GM19240 (cell line): ENCODE measurements around the gene CHN1.

Source experiments
- DNase-seq: peaks from one replicate; pipeline ENCODE4 v3.0.0; 2011; ENCODE audit warnings: low spot score; ENCODE audit not compliant: insufficient read length

Gene CHN1

DNA sequence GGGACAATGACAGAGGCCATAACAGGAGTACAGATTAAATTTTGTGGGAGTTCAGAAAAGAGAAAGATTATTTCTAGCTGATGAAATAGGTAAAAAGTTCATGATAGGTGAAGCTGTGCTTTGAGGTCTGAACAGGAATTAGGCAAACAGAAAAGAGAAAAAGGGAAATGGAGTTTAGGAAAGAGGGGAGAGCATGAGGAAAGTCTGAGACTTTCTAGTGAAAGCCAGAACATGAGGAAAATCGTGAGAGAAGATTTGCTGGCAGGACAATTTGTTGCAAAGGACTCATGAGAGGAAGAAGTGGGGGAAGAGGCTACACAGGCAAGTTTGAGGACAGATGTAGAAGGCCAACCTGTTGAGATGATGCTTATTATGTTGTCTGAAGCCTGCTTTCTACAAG is 6.3 kb upstream of the CHN1 start:
- no peak for DNase-seq

GRCh38 chr2:175010848-175011254 is 5.7 kb upstream of the CHN1 start:
- no peak for DNase-seq

DNA sequence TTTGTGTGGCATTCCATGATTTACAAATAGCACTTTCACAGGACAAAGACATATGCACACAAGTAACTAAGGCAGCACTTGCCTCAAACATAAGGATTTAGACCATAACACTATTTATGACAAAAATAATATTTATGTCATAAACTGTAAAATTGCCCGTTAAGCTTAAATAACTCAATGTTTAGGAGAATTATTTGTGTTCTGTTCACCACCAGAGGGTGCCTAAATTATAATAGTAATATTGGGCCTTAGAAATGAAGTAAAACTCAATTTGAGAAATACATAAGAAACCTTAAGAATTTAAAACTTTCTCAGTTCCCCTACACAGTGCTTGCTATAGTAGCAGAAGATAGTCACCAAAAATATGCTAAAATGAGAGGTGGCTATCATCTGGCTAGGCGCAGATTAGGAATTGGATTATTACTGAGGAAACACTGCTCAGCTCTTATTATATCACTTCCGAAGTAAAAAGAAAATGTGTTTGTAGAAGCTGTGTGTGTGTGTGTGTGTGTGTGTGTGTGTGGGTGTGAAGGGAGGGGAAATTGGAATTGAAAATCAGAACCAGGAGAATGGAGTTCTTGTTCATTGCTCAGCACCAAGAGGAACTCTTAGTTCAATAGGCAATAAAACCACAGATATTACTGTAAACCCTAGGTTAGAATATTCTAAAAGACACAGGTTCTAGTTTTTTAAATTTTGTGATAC is 4.9 kb upstream of the CHN1 start:
- no peak for DNase-seq

- no peak for DNase-seq
Observed at GRCh38 chr2:175008801-175009495, 3.8 kb upstream of the CHN1 start.

GRCh38 chr2:175008009-175008408 is 2.8 kb upstream of the CHN1 start:
- no peak for DNase-seq

DNA sequence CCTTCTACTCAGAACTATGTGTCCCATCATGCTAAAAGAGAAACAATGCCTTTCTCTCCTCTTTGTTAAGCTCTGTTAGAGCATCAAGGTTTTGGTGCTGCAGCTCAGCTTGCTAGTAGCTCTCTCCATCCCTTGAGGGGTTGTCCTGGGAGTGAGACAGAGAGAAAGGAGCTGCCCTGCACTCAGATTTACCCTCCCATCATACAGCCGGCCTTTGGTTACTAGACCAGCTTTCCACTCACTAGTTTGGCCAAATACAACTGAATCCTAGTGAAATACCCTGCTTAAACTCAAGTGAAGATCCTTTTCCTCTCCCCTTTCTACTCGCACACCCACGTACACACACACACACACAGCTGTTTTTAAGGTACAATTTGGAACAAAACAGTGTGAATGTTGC is 2.3 kb upstream of the CHN1 start:
- DNase-seq = no peak

DNA sequence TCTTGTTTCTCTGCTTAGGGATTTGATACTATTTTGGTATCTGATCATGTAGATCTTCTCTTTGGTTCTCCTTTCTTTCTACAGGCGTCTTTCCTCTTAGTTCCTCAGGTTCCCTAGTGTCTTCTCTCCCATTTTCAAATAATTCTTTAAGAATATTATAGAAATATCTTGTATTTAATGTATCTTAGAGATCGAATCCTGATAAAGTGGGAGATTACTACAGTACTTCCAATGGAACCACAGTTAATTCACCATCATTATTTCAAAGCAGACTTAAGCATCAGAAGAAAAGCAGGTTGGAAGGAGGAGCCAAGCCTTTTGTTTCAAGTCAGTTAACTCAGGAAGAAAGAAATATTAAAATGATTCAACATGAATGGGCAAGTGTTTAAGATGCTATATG is 1.1 kb upstream of the CHN1 start:
- no peak for DNase-seq

DNA sequence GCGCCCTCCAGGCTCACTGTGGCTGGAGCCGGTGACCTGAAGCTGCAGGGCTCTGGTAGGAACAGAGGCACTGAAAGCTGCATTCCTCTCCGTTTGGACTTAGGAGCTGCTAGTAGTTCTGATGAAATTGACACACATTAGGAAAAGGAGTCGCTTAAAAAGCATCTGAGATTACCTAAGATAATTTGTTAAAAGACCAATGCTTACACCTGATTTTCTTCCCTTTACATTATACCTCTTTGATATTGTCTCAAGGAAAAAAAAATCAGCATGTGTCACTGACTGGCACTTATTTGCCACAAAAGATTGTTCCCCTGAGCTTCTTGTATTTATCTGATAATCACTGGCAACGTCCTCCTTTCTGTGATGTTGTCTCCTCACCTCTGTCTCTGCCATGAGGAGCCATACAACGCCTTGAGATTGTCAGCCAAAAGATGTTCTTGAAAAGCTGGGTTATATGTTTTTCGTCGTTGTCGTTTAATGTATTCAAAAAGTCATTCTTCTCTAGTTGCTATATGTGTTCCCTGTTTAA is 618 bp upstream of the CHN1 start:
- no peak for DNase-seq

- no peak for DNase-seq
Observed at GRCh38 chr2:175004730-175004979, 526 bp downstream of the CHN1 start.

- no peak for DNase-seq
Observed at GRCh38 chr2:175003875-175004729, 1.1 kb downstream of the CHN1 start.

DNA sequence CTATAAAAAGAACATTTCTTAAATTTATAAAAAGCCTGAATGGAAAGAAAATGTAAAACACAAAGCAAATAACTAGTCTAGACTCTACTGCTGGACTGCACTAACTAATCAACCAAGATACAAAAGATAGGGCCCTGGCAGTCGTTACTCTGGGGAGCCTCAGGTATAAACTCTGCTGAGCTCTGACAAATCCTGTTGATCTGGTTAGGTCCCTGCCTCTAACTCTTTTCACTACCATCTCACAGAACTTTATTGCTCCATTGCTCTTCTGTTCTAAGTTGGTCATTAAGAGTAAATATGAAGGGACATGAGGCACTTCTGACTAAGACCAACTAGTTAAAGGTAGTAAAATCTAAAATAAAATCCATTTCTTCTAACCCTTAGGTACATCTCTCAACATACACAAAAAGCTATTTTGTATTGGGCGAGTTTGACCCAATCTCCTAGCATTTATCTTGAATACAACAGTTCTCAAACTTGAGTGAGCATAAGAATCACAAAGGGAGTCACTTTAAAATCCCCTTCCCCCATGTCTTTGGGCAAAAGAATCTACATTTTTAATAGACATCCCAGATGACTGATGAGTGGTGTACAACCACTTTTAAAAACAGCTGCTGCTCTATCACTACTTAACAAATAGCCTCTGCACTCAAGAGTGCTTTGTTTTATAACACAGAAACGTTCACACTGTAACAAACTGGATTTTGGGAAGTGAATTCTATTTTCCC is 2.5 kb downstream of the CHN1 start:
- no peak for DNase-seq

- DNase-seq = no peak
Observed at GRCh38 chr2:175001566-175001965, 3.6 kb downstream of the CHN1 start.

GRCh38 chr2:174997110-174997509 is 8.1 kb downstream of the CHN1 start:
- no peak for DNase-seq

GRCh38 chr2:174996622-174997021 is 8.6 kb downstream of the CHN1 start:
- DNase-seq = no peak

DNA sequence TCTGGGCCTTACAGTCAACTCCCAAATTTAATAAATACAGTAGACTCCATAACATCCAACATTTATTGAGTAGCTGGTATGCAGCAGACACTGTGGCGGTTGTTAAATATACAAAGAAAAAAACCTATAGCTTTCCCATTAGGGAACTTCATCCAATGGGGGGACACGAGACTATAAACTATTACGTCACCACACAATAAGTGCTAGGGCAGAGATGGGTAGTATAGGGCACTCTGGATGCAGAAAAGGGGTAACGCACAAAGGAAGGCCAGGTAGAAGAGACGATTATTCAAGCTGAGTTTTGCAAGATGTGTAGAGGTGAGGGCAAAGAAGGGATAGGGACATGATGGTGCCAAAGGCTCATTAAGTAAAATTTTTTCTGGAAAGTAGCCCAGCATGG is 10.8 kb downstream of the CHN1 start:
- no peak for DNase-seq

DNA sequence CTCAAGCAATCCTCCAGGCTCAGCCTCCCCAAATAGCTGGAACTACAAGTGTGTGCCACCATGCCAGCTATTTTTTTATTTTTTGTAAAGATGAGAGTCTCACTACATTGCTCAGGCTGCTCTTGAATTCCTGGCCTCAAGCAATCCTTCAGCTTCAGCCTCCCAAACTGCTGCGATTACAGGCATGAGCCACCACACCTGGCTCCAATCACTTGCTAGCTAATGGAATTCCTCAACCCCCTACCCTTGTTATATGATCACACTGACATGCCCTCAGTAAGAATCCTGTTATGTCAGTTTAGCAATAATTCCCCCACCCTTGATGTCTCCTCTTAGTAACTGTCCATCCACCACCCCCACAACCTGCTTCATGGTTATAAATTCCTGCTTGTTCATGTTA is 12.3 kb downstream of the CHN1 start:
- DNase-seq = no peak

GRCh38 chr2:174985614-174986013 is 19.6 kb downstream of the CHN1 start:
- DNase-seq = no peak

GRCh38 chr2:174984561-174984960 is 20.6 kb downstream of the CHN1 start:
- DNase-seq = no peak

GRCh38 chr2:174981331-174981730 is 23.9 kb downstream of the CHN1 start:
- DNase-seq = no peak

- DNase-seq = no peak
Observed at GRCh38 chr2:174979996-174980395, 25.2 kb downstream of the CHN1 start.

DNA sequence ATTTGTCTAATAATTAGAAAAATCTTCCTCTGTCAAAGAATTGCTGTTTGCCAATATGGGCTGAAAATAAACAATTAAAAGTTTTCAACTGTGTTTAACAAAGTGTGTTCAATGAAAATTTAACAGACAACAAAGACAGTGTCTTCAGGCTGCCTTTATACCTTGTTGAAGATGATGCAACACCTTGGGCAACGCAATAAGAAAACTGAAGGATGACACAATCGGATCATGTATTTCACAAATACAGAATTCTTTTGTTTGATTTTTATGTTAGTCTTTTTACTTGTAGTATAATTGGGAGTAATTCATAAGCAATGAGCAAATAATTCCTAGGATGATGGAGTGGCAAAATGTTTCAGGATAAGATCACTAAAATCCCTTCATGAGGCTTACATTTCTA is 27.8 kb downstream of the CHN1 start:
- no peak for DNase-seq

DNA sequence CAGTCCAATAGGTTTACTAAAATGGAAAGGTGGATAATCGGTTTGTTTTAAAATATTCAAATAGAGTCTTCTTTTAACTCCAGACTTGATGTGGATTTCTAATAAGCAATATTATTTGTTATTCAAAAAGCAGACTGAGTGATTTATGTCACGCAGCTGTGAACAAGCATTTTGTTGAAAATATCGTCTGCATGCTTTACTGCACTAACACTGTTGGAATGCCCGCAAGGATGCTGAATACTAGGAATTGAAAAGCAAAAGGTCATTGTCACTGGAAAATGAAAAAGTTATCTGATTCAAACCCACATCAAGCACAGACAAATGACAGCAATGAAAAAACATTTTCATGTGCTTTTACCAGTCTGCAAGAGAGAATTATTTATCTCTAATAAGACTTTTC is 31.1 kb downstream of the CHN1 start:
- DNase-seq = no peak
